Measurements from ENCODE around the gene UTF1. TPM values are rescaled to one million over a fixed set of nuclear protein-coding genes. Genes with fewer than 3 reads are reported as not detected.
"Not testable (repeated sequence)": the region's sequence is repeated elsewhere in the genome, so short reads cannot be mapped to it uniquely, and the experiment has no call there.

The UTF1 gene
- total RNA-seq, 1 donor from 2014 or later, result not detected

GRCh38 chr10:133262696-133263095 lies 32.7 kb downstream of the UTF1 start:
- no peak for DNase-seq (ENCODE audit: low spot score)

GRCh38 chr10:133263674-133264073 lies 33.7 kb downstream of the UTF1 start:
- DNase-seq (ENCODE audit: low spot score), result no peak

- no peak for DNase-seq (ENCODE audit: low spot score)
Measured at GRCh38 chr10:133264461-133264860, 34.4 kb downstream of the UTF1 start.

GRCh38 chr10:133265052-133265451 lies 35.0 kb downstream of the UTF1 start:
- not testable (repeated sequence) for DNase-seq (ENCODE audit: low spot score)

- no peak for DNase-seq (ENCODE audit: low spot score)
Measured at GRCh38 chr10:133266056-133266795, 36.2 kb downstream of the UTF1 start.

GRCh38 chr10:133267293-133267692 lies 37.3 kb downstream of the UTF1 start:
- DNase-seq (ENCODE audit: low spot score), result no peak

GRCh38 chr10:133267829-133268228 lies 37.8 kb downstream of the UTF1 start:
- DNase-seq (ENCODE audit: low spot score), result no peak

GRCh38 chr10:133268532-133268931 lies 38.5 kb downstream of the UTF1 start:
- no peak for DNase-seq (ENCODE audit: low spot score)

- no peak for DNase-seq (ENCODE audit: low spot score)
Measured at GRCh38 chr10:133269367-133269766, 39.4 kb downstream of the UTF1 start.

GRCh38 chr10:133270204-133270603 lies 40.2 kb downstream of the UTF1 start:
- DNase-seq (ENCODE audit: low spot score), result no peak

- no peak for DNase-seq (ENCODE audit: low spot score)
Measured at GRCh38 chr10:133270773-133271297, 40.8 kb downstream of the UTF1 start.

- no peak for DNase-seq (ENCODE audit: low spot score)
Measured at GRCh38 chr10:133271521-133272300, 41.7 kb downstream of the UTF1 start.

- no peak for DNase-seq (ENCODE audit: low spot score)
Measured at GRCh38 chr10:133272301-133272963, 42.4 kb downstream of the UTF1 start.

GRCh38 chr10:133272964-133273420 lies 43.0 kb downstream of the UTF1 start:
- no peak for DNase-seq (ENCODE audit: low spot score)

GRCh38 chr10:133273534-133274143 lies 43.6 kb downstream of the UTF1 start:
- no peak for DNase-seq (ENCODE audit: low spot score)

- DNase-seq (ENCODE audit: low spot score), result no peak
Measured at GRCh38 chr10:133274751-133275683, 45.0 kb downstream of the UTF1 start.

GRCh38 chr10:133275684-133276092 lies 45.7 kb downstream of the UTF1 start:
- DNase-seq (ENCODE audit: low spot score), result no peak

GRCh38 chr10:133276100-133276434 lies 46.0 kb downstream of the UTF1 start:
- DNase-seq (ENCODE audit: low spot score), result no peak

- DNase-seq (ENCODE audit: low spot score), result no peak
Measured at GRCh38 chr10:133276435-133277201, 46.6 kb downstream of the UTF1 start, which contains the start of gene ADAM8. Gene ADAM8 (minus strand): TSS chr10:133276868. CDS start chr10:133276817, 51 bp downstream.

All from umbilical cord (tissue), 2 donors.